ENCODE data around the gene REPIN1.

DNA sequence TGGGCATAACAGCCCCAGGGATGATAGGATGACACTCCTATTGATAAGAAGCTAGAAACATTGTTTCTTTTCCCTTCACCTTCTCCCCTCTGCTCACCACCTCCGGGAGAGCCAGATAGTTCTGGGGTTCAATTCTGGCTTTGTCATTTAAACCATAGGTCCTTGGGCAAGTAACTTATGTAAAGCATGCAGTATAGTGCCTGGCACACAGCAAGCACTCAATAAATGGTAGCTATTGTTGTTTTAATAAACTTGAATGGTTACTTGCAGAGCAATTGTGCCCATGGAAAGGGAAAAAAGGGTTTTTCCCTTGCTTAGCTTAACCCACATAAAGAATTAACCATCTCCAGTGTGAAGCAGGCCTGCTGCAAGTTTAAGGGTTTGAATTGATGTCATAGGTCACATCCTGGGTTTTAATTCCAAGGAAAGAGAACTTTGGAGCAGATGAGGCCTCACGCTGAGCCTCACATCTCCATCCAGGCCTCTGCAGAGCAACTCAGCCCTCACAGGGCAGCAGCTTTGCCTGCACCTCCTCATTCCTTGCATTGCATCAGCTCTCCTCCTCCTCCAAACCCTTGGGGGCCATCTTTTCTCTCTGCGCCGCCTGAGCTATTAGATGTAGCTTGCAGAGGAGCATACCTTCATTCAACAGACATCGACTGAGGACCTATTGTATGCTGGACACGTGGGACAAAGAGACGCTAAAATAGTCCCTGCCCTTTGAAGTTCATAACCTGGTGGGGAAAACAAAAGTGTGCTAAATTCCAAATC is 33.4 kb downstream of the REPIN1 start:
- no peak for TF ChIP-seq POLR2A (IDR thresholded peaks at IDR 0.05)
- TF ChIP-seq, protein P1, sequence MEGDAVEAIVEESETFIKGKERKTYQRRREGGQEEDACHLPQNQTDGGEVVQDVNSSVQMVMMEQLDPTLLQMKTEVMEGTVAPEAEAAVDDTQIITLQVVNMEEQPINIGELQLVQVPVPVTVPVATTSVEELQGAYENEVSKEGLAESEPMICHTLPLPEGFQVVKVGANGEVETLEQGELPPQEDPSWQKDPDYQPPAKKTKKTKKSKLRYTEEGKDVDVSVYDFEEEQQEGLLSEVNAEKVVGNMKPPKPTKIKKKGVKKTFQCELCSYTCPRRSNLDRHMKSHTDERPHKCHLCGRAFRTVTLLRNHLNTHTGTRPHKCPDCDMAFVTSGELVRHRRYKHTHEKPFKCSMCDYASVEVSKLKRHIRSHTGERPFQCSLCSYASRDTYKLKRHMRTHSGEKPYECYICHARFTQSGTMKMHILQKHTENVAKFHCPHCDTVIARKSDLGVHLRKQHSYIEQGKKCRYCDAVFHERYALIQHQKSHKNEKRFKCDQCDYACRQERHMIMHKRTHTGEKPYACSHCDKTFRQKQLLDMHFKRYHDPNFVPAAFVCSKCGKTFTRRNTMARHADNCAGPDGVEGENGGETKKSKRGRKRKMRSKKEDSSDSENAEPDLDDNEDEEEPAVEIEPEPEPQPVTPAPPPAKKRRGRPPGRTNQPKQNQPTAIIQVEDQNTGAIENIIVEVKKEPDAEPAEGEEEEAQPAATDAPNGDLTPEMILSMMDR (IDR thresholded peaks at IDR 0.05) = no peak
